GM12892 (cell line): ENCODE data around the gene ANKRD44.

Experiments used
- POLR2A ChIP-seq: IDR thresholded peaks from 2 replicates; pipeline ENCODE4 v1.6.1; 2011; ENCODE audit warnings: low read depth, low read length, control low read depth
- POLR2AphosphoS5 ChIP-seq: IDR thresholded peaks from 2 replicates; pipeline ENCODE4 v1.6.1; 2011; ENCODE audit warnings: low read depth, low read length, control low read depth

GRCh38 chr2:197251576-197251975, 59.0 kb downstream of the ANKRD44 start:
- TF ChIP-seq POLR2A (no peak), POLR2AphosphoS5 (no peak)
